ENCODE data around the gene CBARP. TPM values are rescaled to one million over a fixed set of nuclear protein-coding genes. Genes with fewer than 3 reads are reported as not detected.
A peak's percentile ranks its signal among the peaks of the same experiment; 100 is the strongest.

Gene CBARP
- total RNA-seq, 1 experiment from 2014 or later: 23.4 TPM

GRCh38 chr19:1282588-1283206, 44.9 kb upstream of the CBARP start:
- POLR2A ChIA-PET: no interaction called here
- Mint-ChIP-seq H3K4me1 (peaks cover 13% of the 10 kb centered on the region), H3K27ac (no peak overlapping the region), H3K27me3 (ENCODE audit: low read depth) (peaks cover 19% of the 10 kb centered on the region), H3K4me3 (no peak overlapping the region), H3K9me3 (no peaks in the 10 kb centered on the region), H3K36me3 (no peaks in the 10 kb centered on the region)
- DNase-seq (ENCODE audit: low spot score) (no peak), ATAC-seq (no peak)
- CTCF ChIA-PET: interaction anchor here (0.6 to 2.8 kb wide), 3 partner anchors 33 to 120 kb away, joined by 3 to 15 read pairs (median 5); no protein-coding TSS in a partner anchor
- TF ChIP-seq ZNF263 (CRISPR knock-in tag; IDR thresholded peaks at IDR 0.05; ENCODE audit: low read depth) (peak; percentile 71; the same call in 1 of the 2 replicates), RELA (CRISPR knock-in tag; IDR thresholded peaks at IDR 0.05; ENCODE audit: borderline replicate concordance) (no peak)

GRCh38 chr19:1281569-1282287, 43.9 kb upstream of the CBARP start:
- CTCF ChIA-PET: interaction anchor here (0.8 kb wide), 1 partner anchor 34 kb away, joined by 3 read pairs; no protein-coding TSS in a partner anchor
- DNase-seq (ENCODE audit: low spot score) (no peak), ATAC-seq (no peak)
- Mint-ChIP-seq H3K27ac (no peak overlapping the region), H3K27me3 (ENCODE audit: low read depth) (peaks cover 19% of the 10 kb centered on the region), H3K36me3 (0 out of 2 replicates have a peak, but pooled peaks cover 2% of the 10 kb centered on the region), H3K9me3 (no peaks in the 10 kb centered on the region), H3K4me1 (peaks cover 15% of the 10 kb centered on the region), H3K4me3 (no peak overlapping the region)
- no peak for TF ChIP-seq ETV6 (CRISPR knock-in tag; IDR thresholded peaks at IDR 0.05)
- POLR2A ChIA-PET: no interaction called here

DNA sequence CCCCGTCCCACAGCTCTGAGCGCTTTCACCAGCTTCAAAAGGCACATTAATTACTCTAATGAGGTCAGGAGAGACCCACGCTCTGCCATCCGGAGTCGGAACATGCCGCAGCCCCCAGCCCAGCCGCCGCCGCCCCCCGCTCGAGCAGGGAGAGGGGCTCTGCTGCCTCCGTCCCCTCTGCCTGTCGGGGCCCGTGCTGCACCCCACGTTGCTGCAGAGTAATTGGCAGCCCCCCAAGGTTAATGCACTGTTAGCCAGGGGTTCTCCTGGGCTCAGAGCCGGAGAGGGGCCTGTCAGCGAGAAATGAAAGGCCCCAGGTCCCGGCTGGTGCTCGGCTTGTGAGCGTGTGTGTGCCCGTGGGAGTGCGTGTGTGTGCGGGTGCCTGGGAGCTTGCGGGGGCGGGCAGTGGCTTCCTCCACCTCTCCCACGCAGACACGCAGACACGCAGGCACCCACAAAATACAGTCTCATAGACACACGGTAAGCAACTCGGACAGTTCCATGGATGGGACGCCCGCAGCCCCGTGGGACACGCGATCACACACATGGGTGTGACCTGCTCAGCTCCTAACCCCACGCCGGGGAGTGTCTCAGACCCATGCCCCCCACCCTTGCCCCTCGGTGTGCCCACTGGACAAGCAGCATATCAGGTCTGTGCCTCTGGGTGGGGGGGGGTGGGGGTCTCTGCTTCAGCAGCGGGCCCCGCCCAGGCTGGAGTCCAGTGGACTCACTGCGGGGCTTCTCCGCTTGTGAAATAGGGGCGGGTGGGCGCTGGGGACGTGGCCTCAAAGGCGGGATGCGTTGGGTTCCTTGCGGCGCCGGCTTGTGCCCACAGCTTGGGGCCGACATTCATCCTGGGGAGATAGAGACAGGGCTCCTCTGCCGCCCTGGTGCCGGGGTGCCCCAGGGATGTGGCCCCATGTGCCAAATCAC, 43.1 kb upstream of the CBARP start:
- CTCF ChIA-PET: interaction anchor here (0.8 to 2.1 kb wide), 8 partner anchors 17 to 174 kb away, joined by 3 to 21 read pairs (median 6); partner anchors contain the start of gene ATP5F1D
- H3K27ac Mint-ChIP-seq: peak overlapping the region; percentile 57; the same call in 1 of the 2 replicates
- TF ChIP-seq, protein P1, sequence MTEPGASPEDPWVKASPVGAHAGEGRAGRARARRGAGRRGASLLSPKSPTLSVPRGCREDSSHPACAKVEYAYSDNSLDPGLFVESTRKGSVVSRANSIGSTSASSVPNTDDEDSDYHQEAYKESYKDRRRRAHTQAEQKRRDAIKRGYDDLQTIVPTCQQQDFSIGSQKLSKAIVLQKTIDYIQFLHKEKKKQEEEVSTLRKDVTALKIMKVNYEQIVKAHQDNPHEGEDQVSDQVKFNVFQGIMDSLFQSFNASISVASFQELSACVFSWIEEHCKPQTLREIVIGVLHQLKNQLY (CRISPR knock-in tag; IDR thresholded peaks at IDR 0.05): no peak
- no peak for TF ChIP-seq IRF2 (CRISPR knock-in tag; IDR thresholded peaks at IDR 0.05; ENCODE audit: borderline replicate concordance, low read depth)
- no peak for TF ChIP-seq GTF2I (CRISPR knock-in tag; conservative IDR thresholded peaks at IDR 0.05)
- no peak for TF ChIP-seq HMGXB4 (CRISPR knock-in tag; IDR thresholded peaks at IDR 0.05)
- TF ChIP-seq, protein P2, sequence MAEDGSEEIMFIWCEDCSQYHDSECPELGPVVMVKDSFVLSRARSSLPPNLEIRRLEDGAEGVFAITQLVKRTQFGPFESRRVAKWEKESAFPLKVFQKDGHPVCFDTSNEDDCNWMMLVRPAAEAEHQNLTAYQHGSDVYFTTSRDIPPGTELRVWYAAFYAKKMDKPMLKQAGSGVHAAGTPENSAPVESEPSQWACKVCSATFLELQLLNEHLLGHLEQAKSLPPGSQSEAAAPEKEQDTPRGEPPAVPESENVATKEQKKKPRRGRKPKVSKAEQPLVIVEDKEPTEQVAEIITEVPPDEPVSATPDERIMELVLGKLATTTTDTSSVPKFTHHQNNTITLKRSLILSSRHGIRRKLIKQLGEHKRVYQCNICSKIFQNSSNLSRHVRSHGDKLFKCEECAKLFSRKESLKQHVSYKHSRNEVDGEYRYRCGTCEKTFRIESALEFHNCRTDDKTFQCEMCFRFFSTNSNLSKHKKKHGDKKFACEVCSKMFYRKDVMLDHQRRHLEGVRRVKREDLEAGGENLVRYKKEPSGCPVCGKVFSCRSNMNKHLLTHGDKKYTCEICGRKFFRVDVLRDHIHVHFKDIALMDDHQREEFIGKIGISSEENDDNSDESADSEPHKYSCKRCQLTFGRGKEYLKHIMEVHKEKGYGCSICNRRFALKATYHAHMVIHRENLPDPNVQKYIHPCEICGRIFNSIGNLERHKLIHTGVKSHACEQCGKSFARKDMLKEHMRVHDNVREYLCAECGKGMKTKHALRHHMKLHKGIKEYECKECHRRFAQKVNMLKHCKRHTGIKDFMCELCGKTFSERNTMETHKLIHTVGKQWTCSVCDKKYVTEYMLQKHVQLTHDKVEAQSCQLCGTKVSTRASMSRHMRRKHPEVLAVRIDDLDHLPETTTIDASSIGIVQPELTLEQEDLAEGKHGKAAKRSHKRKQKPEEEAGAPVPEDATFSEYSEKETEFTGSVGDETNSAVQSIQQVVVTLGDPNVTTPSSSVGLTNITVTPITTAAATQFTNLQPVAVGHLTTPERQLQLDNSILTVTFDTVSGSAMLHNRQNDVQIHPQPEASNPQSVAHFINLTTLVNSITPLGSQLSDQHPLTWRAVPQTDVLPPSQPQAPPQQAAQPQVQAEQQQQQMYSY (CRISPR knock-in tag; IDR thresholded peaks at IDR 0.05): no peak
- TF ChIP-seq ESRRA (CRISPR knock-in tag; IDR thresholded peaks at IDR 0.05; ENCODE audit: borderline replicate concordance): no peak
- TF ChIP-seq, protein P3, sequence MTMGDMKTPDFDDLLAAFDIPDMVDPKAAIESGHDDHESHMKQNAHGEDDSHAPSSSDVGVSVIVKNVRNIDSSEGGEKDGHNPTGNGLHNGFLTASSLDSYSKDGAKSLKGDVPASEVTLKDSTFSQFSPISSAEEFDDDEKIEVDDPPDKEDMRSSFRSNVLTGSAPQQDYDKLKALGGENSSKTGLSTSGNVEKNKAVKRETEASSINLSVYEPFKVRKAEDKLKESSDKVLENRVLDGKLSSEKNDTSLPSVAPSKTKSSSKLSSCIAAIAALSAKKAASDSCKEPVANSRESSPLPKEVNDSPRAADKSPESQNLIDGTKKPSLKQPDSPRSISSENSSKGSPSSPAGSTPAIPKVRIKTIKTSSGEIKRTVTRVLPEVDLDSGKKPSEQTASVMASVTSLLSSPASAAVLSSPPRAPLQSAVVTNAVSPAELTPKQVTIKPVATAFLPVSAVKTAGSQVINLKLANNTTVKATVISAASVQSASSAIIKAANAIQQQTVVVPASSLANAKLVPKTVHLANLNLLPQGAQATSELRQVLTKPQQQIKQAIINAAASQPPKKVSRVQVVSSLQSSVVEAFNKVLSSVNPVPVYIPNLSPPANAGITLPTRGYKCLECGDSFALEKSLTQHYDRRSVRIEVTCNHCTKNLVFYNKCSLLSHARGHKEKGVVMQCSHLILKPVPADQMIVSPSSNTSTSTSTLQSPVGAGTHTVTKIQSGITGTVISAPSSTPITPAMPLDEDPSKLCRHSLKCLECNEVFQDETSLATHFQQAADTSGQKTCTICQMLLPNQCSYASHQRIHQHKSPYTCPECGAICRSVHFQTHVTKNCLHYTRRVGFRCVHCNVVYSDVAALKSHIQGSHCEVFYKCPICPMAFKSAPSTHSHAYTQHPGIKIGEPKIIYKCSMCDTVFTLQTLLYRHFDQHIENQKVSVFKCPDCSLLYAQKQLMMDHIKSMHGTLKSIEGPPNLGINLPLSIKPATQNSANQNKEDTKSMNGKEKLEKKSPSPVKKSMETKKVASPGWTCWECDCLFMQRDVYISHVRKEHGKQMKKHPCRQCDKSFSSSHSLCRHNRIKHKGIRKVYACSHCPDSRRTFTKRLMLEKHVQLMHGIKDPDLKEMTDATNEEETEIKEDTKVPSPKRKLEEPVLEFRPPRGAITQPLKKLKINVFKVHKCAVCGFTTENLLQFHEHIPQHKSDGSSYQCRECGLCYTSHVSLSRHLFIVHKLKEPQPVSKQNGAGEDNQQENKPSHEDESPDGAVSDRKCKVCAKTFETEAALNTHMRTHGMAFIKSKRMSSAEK (CRISPR knock-in tag; IDR thresholded peaks at IDR 0.05; ENCODE audit: borderline replicate concordance): no peak
- TF ChIP-seq, protein P4, sequence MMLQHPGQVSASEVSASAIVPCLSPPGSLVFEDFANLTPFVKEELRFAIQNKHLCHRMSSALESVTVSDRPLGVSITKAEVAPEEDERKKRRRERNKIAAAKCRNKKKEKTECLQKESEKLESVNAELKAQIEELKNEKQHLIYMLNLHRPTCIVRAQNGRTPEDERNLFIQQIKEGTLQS (CRISPR knock-in tag; conservative IDR thresholded peaks at IDR 0.05): no peak
- no peak for TF ChIP-seq EMX1 (CRISPR knock-in tag; IDR thresholded peaks at IDR 0.05)
- no peak for TF ChIP-seq MXD4 (CRISPR knock-in tag; IDR thresholded peaks at IDR 0.05; ENCODE audit: borderline replicate concordance)
- no peak for TF ChIP-seq ZNF219 (CRISPR knock-in tag; IDR thresholded peaks at IDR 0.05; ENCODE audit: borderline replicate concordance)
- TF ChIP-seq NR2C2 (CRISPR knock-in tag; IDR thresholded peaks at IDR 0.05): no peak
- no peak for TF ChIP-seq ZNF671 (CRISPR knock-in tag; IDR thresholded peaks at IDR 0.05)
- no peak for TF ChIP-seq MAX (CRISPR knock-in tag; IDR thresholded peaks at IDR 0.05)

More for the DNA sequence above, 43.1 kb upstream of the CBARP start:
- Mint-ChIP-seq H3K27me3 (ENCODE audit: low read depth) (peaks cover 15% of the 10 kb centered on the region), H3K4me1 (peaks cover 16% of the 10 kb centered on the region), H3K9me3 (no peaks in the 10 kb centered on the region), H3K36me3 (0 out of 2 replicates have a peak, but pooled peaks cover 3% of the 10 kb centered on the region), H3K4me3 (no peak overlapping the region)
- ATAC-seq (no peak), DNase-seq (ENCODE audit: low spot score) (no peak)
- POLR2A ChIA-PET: no interaction called here
